GM23338 (cell line): ENCODE measurements around the gene TMEM179. TPM values are rescaled to one million over a fixed set of nuclear protein-coding genes. Genes with fewer than 3 reads are reported as not detected.

Experiments used
- ATAC-seq: fragments of 200-7000 bp; cut with Tn5 transposase; 3 replicates; pipeline ENCODE4 v1.9.1; 2020
- DNase-seq: peaks from one replicate; pipeline ENCODE4 v3.0.0-alpha.2; 2015; ENCODE audit warnings: low spot score
- H2AFZ ChIP-seq: fragments of 200-600 bp; sonication (generic); 2 replicates; pipeline ENCODE4 v1.8.0; 2016; ENCODE audit warnings: antibody characterized with exemption, mild to moderate bottlenecking, moderate library complexity
- H3F3A ChIP-seq: fragments of 200-600 bp; sonication (generic); replicated peaks from 2 replicates; pipeline ENCODE4 v1.8.0; 2017; ENCODE audit warnings: antibody characterized with exemption, mixed run types, low read depth
- H3K27ac ChIP-seq: fragments of 200-600 bp; sonication (generic); 2 replicates; pipeline ENCODE4 v1.6.1; 2016; ENCODE audit warnings: low read depth
- H3K27me3 ChIP-seq: fragments of 200-600 bp; sonication (generic); 2 replicates; pipeline ENCODE4 v1.8.0; 2016; ENCODE audit warnings: mild to moderate bottlenecking, mixed run types, moderate library complexity; ENCODE audit not compliant: insufficient read depth
- H3K36me3 ChIP-seq: fragments of 200-600 bp; sonication (generic); 2 replicates; pipeline ENCODE4 v1.8.0; 2016; ENCODE audit warnings: mild to moderate bottlenecking; ENCODE audit not compliant: insufficient read depth
- H3K4me1 ChIP-seq: fragments of 200-600 bp; sonication (generic); 2 replicates; pipeline ENCODE4 v1.8.0; 2016; ENCODE audit warnings: mild to moderate bottlenecking, moderate library complexity; ENCODE audit not compliant: insufficient read depth
- H3K4me2 ChIP-seq: fragments of 200-600 bp; sonication (generic); 2 replicates; pipeline ENCODE4 v1.7.1; 2017; ENCODE audit warnings: mixed run types
- H3K4me3 ChIP-seq: fragments of 200-600 bp; sonication (generic); 2 replicates; pipeline ENCODE4 v1.6.1; 2016; ENCODE audit warnings: mixed run types
- H3K79me2 ChIP-seq: fragments of 200-600 bp; sonication (generic); replicated peaks from 2 replicates; pipeline ENCODE4 v1.8.0; 2017; ENCODE audit warnings: mild to moderate bottlenecking; ENCODE audit not compliant: insufficient read depth
- H3K9me2 ChIP-seq: fragments of 200-600 bp; sonication (generic); 2 replicates; pipeline ENCODE4 v1.8.0; 2017; ENCODE audit not compliant: insufficient read depth
- H4K20me1 ChIP-seq: fragments of 200-600 bp; sonication (generic); replicated peaks from 2 replicates; pipeline ENCODE4 v1.8.0; 2017; ENCODE audit warnings: mild to moderate bottlenecking; ENCODE audit not compliant: insufficient read depth
- H3K27ac Mint-ChIP-seq: 2 replicates; pipeline ENCODE4 v1.8.0; 2020; ENCODE audit warnings: inconsistent platforms, mild to moderate bottlenecking, moderate library complexity, mixed read lengths
- H3K27me3 Mint-ChIP-seq: 3 replicates; pipeline ENCODE4 v1.8.0; 2022; ENCODE audit warnings: low read depth, mild to moderate bottlenecking, moderate library complexity, mixed read lengths, inconsistent platforms; ENCODE audit not compliant: insufficient read depth, poor library complexity
- H3K36me3 Mint-ChIP-seq: 3 replicates; pipeline ENCODE4 v1.8.0; 2021; ENCODE audit warnings: low read depth, mild to moderate bottlenecking, inconsistent platforms, moderate library complexity, mixed read lengths
- H3K4me1 Mint-ChIP-seq: 3 replicates; pipeline ENCODE4 v1.8.0; 2020; ENCODE audit warnings: mild to moderate bottlenecking, inconsistent platforms, mixed read lengths
- H3K4me3 Mint-ChIP-seq: 3 replicates; pipeline ENCODE4 v1.8.0; 2021; ENCODE audit warnings: moderate library complexity, mild to moderate bottlenecking, inconsistent platforms, mixed read lengths
- H3K9me3 Mint-ChIP-seq: 3 replicates; pipeline ENCODE4 v1.8.0; 2020; ENCODE audit warnings: moderate library complexity, mild to moderate bottlenecking, inconsistent platforms, mixed read lengths
- EZH2phosphoT487 ChIP-seq: fragments of 200-600 bp; sonication (generic); IDR thresholded peaks from one replicate; pipeline ENCODE4 v1.8.1; 2018; ENCODE audit warnings: antibody characterized with exemption; ENCODE audit not compliant: unreplicated experiment
- JUNB ChIP-seq: IDR thresholded peaks from one replicate; pipeline ENCODE4 v1.6.1; 2016; ENCODE audit warnings: antibody characterized with exemption; ENCODE audit not compliant: unreplicated experiment
- STAT1 ChIP-seq: IDR thresholded peaks from one replicate; pipeline ENCODE4 v1.6.1; 2016; ENCODE audit warnings: antibody characterized with exemption; ENCODE audit not compliant: unreplicated experiment
- ZNF114 ChIP-seq: fragments of 250-450 bp; sonication (Bioruptor Pico); IDR thresholded peaks from 2 replicates; pipeline ENCODE4 v1.5.0; 2020; ENCODE audit warnings: mild to moderate bottlenecking, moderate library complexity
- ZNF331 ChIP-seq: fragments of 250-450 bp; sonication (Bioruptor Pico); IDR thresholded peaks from 2 replicates; pipeline ENCODE4 v1.5.0; 2020; ENCODE audit warnings: low read depth, mild to moderate bottlenecking, moderate library complexity
- polyA plus RNA-seq: library from polyadenylated mRNA; unstranded; fragments of >200 nt; fragmentation: Nextera tagmentation; extraction: Ambion mirVana; gene quantifications from 2 replicates; pipeline ENCODE4 v1.2.1, GENCODE V29; 2016
- total RNA-seq: library from RNA; depleted of rRNA; stranded (reverse); fragments of >200 nt; shearing (Covaris generic); gene quantifications from 2 replicates; pipeline ENCODE4 v1.2.3, GENCODE V29; 2014
- TF ChIP-seq, protein P1 (sequence below): fragments of 250-450 bp; sonication (Bioruptor Pico); IDR thresholded peaks from 2 replicates; pipeline ENCODE4 v1.5.0; 2020; ENCODE audit warnings: mild to moderate bottlenecking, moderate library complexity
- TF ChIP-seq, protein P2 (sequence below): IDR thresholded peaks from one replicate; pipeline ENCODE4 v1.6.1; 2018; ENCODE audit warnings: antibody characterized with exemption; ENCODE audit not compliant: unreplicated experiment

The TMEM179 gene
- total and polyA plus RNA-seq, 2 experiments from 2014 or later = 1.0 to 4.8 TPM

DNA sequence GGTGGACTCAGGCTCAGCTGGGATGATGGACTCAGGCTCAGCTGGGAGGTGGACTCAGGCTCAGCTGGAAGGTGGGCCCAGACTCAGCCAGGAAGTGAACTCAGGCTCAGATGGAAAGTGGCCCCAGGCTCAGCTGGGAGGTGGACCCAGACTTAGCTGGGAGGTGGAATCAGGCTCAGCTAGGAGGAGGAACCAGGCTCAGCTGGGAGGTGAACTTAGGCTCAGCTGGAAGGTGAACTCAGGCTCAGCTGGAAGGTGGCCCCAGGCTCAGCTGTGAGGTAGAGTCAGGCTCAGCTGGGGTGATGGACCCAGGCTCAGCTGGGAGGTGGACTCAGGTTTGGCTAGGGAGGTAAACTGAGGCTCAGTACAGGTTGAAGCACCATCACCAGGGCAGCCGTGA lies 46.8 kb downstream of the TMEM179 start:
- H3K27me3 ChIP-seq = no peaks in the 10 kb centered on the region
- Mint-ChIP-seq H3K36me3 (no peaks in the 10 kb centered on the region), H3K27ac (no peak overlapping the region), H3K27me3 (peaks cover 13% of the 10 kb centered on the region), H3K4me1 (no peaks in the 10 kb centered on the region), H3K4me3 (no peak overlapping the region), H3K9me3 (no peaks in the 10 kb centered on the region)
- H3K4me2 ChIP-seq = no peak overlapping the region
- H3K79me2 ChIP-seq = no peaks in the 10 kb centered on the region
- H4K20me1 ChIP-seq = no peaks in the 10 kb centered on the region
- TF ChIP-seq STAT1 (no peak), EZH2phosphoT487 (no peak), ZNF114 (no peak), ZNF331 (CRISPR knock-in tag) (no peak), JUNB (no peak)
- TF ChIP-seq, protein P1, sequence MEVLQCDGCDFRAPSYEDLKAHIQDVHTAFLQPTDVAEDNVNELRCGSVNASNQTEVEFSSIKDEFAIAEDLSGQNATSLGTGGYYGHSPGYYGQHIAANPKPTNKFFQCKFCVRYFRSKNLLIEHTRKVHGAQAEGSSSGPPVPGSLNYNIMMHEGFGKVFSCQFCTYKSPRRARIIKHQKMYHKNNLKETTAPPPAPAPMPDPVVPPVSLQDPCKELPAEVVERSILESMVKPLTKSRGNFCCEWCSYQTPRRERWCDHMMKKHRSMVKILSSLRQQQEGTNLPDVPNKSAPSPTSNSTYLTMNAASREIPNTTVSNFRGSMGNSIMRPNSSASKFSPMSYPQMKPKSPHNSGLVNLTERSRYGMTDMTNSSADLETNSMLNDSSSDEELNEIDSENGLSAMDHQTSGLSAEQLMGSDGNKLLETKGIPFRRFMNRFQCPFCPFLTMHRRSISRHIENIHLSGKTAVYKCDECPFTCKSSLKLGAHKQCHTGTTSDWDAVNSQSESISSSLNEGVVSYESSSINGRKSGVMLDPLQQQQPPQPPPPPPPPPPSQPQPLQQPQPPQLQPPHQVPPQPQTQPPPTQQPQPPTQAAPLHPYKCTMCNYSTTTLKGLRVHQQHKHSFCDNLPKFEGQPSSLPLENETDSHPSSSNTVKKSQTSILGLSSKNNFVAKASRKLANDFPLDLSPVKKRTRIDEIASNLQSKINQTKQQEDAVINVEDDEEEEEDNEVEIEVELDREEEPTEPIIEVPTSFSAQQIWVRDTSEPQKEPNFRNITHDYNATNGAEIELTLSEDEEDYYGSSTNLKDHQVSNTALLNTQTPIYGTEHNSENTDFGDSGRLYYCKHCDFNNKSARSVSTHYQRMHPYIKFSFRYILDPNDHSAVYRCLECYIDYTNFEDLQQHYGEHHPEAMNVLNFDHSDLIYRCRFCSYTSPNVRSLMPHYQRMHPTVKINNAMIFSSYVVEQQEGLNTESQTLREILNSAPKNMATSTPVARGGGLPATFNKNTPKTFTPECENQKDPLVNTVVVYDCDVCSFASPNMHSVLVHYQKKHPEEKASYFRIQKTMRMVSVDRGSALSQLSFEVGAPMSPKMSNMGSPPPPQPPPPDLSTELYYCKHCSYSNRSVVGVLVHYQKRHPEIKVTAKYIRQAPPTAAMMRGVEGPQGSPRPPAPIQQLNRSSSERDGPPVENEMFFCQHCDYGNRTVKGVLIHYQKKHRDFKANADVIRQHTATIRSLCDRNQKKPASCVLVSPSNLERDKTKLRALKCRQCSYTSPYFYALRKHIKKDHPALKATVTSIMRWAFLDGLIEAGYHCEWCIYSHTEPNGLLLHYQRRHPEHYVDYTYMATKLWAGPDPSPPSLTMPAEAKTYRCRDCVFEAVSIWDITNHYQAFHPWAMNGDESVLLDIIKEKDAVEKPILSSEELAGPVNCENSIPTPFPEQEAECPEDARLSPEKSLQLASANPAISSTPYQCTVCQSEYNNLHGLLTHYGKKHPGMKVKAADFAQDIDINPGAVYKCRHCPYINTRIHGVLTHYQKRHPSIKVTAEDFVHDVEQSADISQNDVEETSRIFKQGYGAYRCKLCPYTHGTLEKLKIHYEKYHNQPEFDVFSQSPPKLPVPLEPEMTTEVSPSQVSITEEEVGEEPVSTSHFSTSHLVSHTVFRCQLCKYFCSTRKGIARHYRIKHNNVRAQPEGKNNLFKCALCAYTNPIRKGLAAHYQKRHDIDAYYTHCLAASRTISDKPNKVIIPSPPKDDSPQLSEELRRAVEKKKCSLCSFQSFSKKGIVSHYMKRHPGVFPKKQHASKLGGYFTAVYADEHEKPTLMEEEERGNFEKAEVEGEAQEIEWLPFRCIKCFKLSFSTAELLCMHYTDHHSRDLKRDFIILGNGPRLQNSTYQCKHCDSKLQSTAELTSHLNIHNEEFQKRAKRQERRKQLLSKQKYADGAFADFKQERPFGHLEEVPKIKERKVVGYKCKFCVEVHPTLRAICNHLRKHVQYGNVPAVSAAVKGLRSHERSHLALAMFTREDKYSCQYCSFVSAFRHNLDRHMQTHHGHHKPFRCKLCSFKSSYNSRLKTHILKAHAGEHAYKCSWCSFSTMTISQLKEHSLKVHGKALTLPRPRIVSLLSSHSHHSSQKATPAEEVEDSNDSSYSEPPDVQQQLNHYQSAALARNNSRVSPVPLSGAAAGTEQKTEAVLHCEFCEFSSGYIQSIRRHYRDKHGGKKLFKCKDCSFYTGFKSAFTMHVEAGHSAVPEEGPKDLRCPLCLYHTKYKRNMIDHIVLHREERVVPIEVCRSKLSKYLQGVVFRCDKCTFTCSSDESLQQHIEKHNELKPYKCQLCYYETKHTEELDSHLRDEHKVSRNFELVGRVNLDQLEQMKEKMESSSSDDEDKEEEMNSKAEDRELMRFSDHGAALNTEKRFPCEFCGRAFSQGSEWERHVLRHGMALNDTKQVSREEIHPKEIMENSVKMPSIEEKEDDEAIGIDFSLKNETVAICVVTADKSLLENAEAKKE (CRISPR knock-in tag) = no peak
- TF ChIP-seq, protein P2, sequence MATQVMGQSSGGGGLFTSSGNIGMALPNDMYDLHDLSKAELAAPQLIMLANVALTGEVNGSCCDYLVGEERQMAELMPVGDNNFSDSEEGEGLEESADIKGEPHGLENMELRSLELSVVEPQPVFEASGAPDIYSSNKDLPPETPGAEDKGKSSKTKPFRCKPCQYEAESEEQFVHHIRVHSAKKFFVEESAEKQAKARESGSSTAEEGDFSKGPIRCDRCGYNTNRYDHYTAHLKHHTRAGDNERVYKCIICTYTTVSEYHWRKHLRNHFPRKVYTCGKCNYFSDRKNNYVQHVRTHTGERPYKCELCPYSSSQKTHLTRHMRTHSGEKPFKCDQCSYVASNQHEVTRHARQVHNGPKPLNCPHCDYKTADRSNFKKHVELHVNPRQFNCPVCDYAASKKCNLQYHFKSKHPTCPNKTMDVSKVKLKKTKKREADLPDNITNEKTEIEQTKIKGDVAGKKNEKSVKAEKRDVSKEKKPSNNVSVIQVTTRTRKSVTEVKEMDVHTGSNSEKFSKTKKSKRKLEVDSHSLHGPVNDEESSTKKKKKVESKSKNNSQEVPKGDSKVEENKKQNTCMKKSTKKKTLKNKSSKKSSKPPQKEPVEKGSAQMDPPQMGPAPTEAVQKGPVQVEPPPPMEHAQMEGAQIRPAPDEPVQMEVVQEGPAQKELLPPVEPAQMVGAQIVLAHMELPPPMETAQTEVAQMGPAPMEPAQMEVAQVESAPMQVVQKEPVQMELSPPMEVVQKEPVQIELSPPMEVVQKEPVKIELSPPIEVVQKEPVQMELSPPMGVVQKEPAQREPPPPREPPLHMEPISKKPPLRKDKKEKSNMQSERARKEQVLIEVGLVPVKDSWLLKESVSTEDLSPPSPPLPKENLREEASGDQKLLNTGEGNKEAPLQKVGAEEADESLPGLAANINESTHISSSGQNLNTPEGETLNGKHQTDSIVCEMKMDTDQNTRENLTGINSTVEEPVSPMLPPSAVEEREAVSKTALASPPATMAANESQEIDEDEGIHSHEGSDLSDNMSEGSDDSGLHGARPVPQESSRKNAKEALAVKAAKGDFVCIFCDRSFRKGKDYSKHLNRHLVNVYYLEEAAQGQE = no peak
- H3K27ac ChIP-seq = no peak overlapping the region
- H2AFZ ChIP-seq = no peak overlapping the region
- no peaks in the 10 kb centered on the region for H3F3A ChIP-seq
- ATAC-seq (no peak), DNase-seq (no peak)
- H3K4me3 ChIP-seq = no peak overlapping the region
- no peaks in the 10 kb centered on the region for H3K4me1 ChIP-seq
- no peaks in the 10 kb centered on the region for H3K36me3 ChIP-seq
- no peaks in the 10 kb centered on the region for H3K9me2 ChIP-seq
